GM18520 (cell line): ENCODE measurements around the gene DPYD.
A peak's percentile ranks its signal among the peaks of the same experiment; 100 is the strongest.

Source experiments
- ATAC-seq: cut with Tn5 transposase; IDR thresholded peaks from one replicate; pipeline ENCODE4 v1.9.1; 2021; ENCODE audit not compliant: unreplicated experiment

DPYD gene

DNA sequence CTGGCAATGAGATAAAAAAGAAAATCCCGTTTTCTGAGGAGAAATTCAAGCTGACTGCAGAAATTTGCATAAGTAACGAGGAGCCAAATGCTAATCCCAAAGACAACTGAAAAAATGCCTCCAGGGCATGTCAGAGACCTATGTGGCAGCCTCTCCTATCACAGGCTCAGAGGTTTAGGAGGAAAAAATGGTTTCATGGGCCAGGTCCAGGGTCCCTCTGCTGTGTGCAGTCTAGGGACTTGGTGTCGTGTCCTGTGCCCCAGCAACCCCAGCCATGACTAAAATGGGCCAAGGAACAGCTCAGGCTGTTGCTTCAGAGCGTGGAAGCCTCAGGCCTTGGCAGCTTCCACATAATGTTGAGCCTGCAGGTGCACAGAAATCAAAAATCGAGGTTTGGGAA is 456.5 kb downstream of the DPYD start:
- ATAC-seq, result no peak

DNA sequence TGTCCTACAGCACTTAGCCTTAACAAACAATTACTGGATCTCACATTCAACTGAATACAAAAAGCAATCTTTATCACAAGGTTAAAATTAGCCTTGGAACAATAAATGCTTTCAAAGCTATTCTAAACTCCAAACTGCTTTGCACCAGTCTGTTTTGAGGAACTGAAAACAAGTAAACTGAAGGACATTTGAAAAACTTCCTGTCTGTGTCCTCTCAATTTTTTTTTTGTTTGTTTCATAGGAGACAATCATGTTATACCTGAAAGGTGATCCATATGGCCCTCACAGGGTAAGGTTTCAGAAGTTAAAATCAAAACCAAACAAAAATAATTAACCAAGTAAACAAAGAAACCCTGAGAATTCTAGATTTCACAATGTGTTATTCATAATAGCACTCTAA is 459.1 kb downstream of the DPYD start:
- ATAC-seq, result peak; percentile 87

DNA sequence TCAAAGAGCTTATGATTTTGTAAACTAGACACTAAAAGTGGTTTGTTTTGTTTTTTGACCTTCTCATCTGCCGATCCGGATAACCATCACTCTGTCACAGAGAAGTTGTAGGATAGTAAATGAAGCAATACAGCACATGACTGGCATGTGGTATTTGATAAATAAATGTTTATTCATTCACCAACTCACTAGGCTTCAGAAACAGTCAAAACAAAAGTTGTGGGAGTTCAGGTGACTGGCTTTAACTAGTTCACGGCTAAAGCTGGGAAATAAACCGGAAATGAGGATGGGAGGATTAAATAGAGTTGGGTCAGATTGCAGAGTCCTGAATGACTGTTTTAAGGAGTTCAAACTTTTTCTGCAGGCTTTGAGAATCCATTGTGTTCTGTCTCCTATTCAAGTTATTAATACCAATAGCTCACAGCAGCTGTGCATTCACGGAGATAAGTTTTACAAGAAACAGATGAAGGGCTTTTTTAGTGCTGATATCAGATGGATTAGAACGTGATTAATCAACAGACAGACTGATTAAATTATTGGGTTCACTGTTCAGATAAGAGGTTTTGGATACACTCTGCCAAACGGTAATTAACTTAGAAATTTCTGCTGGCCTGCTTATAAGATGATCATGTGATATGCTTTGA is 463.3 kb downstream of the DPYD start:
- ATAC-seq, result no peak

DNA sequence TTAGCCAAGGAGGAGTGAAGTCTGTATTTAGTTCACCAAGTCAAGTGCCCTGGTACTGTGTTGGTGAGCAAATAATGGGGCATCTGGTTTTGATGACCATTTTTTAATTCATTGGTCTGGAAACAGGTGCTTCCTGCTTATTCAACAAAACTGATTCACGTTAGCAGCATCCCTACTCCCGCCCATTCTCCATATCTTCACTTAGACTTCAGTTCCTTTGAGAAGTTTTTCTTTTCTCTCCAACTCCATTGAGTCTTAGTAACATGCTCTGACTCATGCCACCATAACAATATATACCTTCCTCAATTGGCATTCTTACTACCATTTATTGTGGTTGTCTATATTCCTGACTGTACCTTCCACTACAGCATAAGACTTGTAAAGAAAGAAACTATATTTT is 468.9 kb downstream of the DPYD start:
- ATAC-seq, result no peak

DNA sequence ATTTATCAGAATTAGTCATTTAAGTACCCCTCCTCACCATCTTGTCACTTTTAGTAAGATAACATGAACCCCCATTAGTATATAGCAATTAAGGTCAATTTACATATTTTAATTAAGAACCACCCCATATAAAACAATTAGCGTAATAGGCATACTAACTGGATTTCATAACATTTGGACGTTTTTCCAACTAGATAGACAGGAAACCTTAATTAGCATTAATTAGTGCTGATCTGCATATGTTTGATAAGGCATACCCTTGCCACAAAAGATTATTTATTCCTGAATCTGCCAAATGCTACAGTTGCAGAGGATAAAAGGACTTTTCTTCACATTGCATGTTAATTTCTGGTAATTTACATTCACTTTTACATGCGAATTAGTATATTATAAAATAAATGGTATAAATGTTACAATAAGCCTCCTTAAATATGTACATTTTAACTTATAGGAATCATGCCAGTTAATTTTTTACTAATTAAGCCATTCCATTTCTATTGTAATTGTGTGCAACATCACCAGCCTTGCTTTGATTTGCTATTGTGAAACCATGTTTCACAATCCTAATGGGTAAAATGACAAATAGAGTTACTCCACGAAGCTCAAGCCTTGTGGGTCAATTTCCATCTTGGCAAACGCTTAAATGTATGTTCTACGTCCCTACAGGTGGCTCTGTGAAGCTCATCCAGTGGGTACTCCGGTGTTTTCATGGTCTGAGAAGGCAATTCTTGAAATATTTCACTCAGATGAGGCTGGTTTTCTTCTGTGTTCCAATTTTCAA is 469.6 kb downstream of the DPYD start:
- ATAC-seq, result no peak

DNA sequence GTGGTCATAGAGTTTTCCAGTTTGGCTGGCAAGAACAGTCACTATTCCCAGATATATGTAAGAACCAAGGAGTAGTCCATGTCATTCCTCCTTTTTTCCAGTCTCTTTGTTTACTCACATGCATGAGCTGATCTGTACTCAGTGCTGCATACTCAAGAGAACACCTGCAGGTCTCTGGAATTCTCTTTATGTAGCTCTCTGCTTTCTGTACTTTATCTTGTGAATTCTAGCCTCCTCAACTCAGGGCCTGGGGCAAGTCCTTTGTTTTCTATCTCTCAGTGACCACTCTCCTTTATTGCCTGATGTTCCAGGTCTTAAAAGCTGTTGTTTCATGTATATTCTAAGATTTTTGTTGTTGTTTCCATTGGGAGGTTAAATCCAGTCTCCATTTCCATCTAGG is 478.9 kb downstream of the DPYD start:
- no peak for ATAC-seq

DNA sequence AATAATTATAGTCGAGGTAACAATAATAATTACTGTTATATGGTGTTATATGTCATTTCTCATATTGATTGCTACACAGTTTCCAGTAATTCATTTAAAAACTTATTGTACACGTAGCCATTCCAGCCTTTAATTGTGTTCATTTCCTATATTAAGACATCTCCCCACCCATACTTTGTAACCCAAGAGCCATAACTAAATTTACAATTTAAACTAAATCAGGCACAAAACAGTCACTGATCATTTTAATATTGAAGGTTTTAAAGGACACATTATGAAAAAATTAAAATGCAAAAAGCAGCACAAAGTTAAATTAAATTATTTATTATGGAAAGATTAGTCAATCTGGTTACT is 487.0 kb downstream of the DPYD start:
- ATAC-seq, result no peak

DNA sequence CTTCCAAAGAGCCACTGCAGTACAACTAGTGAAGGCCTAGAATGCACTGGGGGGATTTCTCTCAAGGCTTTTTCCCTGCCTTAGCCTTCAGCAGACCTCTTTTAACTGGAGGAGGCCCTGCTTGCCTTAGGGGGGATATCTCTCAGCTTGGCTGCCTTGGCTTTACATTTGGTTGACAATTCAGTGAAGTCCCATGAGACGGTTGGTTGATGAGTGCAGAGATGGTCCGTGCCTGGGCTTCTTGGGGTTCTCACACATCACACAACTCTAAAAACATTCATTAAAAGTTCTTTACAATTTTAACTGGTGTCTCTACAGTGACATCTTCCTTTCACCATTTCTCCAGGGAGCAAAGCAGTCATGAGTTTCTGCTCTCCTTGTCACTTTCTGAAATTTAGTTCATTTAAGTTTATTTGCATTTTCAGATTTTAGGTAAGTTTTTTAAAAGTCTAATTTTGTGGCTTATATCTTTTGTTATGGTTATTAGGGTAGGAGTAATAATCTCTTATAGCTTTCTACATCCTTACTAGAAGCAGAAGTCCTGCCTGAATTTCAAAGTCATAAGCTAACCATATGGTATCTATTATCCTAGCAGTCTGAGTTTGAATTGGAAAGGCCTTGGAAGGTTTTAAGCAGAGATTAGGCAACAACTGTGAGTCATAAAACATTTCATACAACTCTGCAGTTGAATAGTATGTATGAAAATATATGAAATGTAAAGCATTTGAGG is 487.6 kb downstream of the DPYD start:
- ATAC-seq, result no peak

DNA sequence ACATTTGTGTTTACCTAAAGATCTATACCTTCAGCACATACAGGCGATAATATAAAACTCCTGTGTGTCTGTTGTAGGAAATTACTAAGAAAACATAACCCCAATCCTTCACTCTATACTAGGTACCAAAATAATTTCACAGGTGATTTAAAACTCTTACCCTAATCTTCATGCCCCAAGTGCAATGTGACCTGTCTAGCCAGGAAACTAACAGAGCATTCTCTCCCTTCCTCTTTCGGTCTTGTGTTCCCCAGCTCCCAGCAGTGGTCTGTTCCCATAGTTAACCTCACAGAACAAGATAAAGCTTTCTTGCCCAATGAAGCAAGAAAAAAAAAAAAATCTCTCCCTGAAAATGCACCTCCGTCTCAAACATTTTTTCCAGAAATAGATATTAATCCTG is 493.5 kb downstream of the DPYD start:
- no peak for ATAC-seq

DNA sequence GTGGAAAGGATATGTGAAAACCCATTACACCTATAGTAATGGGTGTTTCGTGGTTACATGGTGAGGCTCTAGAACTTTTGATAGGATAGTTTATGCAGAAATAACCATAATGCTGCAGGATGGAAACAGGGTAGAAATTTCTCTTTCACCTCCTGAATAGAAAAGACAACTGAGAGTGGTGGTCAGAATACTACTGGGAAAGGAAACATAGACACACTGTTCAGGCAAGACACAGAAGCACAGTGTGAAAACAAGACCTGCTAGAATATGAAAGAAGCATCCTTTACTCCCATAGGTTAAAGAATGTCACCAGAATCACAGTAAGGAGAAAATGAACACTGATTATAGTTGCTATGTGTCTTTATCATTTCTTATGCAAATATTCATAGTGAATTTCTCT is 496.6 kb downstream of the DPYD start:
- no peak for ATAC-seq

DNA sequence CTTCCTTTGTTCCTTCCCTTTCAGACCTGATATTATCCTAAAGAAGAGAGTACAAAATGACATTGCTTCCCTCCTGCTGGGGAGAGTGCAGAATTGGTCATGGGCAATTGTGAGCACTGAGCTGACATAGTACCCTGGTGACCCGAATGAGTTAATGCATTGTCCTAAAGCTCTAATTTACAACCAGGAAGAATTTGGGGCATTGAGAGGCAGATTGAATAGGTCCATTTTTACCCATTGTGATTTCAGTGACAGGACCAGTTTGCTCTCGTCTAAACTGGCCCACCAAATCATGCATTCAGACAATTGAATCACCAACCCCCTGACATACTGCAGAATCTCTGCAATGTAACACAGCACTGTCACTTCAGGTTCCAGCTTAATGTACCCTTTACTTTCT is 497.4 kb downstream of the DPYD start:
- no peak for ATAC-seq

DNA sequence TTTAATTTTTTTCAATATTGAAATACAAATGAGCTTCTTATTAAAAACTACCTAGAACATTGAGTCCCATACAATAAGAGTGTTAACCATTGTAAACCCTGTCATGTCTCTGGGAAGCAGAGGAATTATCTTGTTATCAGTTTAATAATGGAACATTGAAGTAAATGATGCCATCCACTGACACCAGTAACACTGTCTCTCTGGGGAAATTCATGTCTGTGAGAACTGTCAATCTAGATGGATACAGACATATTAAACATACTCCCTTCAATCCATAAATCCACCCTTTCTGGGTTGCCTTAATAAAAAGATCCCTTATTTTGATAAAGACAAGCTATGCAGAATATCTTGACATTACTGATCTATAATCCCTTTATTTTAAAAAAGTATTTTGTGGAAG is 503.2 kb downstream of the DPYD start:
- ATAC-seq, result no peak

DNA sequence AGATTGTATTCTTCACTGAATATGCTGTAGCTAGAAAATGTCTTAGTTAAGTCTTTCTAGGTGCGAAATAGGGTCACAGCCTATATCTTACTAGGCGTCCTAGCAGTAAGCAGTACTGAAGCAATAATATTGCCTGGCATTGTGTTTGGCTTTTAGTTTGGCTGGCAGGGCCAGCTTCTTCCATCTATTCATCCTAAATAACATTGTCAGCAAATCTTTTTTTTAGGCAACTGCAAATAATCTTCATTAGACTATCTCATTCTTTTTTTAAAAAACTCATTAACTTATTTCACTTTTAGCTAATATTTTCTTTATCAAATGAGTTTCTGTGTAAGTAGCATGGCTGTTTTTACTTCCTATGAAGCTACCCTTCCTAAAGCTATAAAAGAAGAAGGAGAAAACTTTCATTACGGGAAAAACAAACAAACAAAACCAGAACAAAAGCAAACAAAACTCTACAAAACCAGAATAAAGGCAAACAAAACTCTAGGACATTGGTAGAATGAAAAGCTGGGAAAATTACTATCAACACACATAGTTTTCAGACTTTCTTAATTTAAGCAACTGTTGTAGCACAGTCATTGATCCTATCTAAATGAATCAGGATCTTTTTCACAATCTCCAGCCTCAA is 506.0 kb downstream of the DPYD start:
- ATAC-seq, result no peak

DNA sequence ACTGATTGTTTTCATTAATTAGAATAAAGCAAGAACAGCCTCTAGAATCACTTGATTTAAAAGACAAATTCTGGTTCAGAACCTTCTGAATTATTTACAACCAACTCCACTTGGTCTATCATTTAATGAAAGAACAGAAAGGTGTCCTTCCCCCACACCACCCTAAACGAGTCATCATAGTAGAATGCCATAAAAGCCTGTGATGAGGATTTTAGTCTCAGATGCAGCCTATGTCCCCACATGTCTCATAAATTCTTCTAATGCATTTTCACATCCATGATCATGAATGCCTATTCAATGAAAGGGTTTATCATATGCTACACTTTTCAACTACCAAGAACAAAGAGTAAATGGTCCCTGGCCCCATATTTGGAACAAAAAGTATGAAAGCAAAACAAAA is 508.1 kb downstream of the DPYD start:
- ATAC-seq, result no peak

DNA sequence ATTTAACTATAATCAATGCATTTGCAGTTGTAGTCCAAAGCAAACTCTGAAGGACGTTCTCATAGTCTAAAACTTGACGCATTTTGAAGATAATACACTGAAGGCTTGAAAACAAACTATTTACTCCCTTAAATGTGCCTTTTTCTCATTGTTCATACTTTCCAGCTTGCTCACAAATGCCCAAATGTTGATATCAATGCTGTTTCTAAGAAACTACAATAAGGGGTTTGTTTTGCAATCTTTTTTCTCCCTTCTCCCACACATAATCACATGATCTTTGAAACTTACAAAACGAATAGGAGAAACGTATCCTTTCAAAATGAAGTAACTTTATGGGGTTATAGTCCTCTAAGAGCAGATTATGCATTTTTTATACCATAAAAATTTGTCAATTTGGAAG is 508.7 kb downstream of the DPYD start:
- no peak for ATAC-seq

DNA sequence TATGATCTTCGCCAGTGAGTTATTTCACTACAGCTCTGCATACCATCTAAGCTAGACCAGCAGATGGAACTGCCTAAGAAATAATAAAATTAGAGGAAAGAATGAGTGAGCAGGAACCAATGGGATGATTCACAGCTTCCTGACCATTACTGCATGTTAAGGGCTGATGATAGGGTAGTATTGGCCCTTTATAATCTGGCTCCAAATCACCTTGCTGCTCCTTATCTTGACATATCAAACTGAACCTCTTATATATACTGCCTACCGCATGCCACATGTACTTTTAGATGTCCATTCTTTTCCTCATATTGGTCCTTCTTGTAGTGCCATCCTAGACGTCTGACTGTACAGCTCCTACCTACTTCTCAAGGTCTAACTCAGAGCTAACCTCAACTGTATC is 524.4 kb downstream of the DPYD start:
- ATAC-seq, result no peak

DNA sequence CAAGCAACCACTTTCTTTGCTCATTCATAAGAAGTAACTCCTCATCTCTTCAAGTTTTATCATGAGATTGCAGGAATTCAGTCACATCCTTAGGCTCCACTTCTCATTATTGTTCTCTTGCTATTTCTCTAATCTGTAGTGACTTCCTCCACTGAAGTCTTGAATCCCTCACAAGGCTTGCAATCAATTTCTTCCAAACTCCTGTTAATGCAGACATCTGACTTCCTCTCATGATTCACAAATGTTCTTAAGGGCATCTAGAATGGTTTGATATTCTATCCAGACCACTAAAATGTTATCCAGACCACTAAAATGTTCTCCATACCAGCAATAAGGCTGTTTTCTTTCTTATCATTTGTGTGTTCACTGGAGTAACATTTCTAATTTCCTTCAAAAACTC is 528.1 kb downstream of the DPYD start:
- ATAC-seq, result no peak

DNA sequence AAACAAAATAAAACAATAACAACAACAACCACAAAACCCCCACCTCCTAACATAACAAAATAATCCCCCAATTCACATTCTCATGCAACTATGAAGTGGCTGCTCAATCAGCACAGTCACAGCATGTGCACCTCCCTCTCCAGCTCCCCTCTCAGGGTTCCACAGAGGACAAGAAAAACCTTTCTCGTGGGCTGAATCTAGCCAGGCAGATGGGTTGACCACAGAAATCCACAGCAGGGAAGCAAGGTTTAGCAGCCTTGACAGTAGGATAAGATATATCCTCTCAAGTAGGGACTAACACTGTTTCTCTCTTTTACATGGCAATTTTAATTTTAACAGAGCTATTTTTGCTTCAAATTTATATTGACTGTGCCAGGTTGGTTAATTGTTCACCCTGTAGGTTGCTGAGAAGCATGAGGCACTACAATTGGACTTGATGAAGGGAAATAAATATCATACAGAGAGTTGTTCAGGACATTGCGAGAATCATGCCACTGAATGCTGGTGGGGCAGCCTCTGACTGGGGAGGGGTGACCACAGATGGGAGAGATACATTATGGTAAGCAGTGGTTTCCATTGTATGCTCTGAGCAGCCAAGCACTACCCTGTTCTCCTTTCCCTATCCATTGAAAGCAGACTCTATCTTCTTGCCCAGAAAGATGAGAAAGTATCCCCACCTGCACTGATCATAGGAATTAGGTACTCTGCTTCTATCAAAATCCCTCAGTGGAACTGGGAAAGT is 535.1 kb downstream of the DPYD start:
- no peak for ATAC-seq

DNA sequence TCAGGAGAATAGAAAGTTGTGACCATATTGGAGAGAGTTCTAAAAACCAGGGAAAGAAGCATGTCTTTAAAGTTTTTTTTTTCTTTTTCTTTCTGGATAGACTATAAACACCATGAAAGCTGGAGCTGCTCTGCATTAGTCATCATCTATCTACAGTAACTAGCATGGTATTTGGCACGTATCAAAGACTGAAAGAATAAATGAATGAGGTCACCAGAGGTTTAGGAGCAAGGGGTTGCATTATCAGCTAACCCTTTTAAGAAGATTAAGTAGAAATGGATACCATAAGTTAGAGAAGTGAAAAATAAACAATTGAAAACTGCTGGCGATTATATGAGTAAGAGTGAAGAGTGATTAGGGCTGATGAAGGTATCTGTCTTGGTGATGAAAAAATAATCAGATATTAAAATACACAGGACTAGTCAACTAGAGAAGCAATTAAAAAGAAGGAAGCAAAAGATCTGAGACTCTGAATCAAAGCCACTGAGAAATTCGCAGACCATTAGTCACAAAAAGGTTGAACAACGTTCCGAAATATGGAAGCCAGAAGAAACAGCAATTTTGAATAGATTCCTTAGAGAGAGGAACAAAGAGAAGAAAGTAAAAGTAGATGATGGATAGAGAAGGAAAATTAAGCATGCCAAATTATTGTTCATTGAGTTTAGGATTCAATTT is 536.4 kb downstream of the DPYD start:
- ATAC-seq, result no peak

DNA sequence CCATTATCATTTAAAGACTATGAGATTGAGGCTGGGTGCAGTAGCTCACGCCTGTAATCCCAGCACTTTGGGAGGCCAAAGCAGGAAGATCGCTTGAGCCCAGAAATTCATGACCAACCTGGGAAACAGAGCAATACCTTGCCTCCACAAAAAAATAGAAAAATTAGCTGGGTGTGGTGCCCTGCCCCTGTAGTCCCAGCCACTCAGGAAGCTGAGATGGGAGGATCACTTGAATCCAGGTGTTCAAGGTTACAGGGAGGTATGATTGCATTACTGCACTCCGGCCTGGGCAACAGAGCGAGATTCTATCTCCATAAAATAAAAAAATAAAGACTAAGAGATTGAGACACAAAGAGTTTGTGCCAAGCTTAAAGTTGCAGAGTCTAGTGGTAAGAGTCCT is 537.0 kb downstream of the DPYD start:
- ATAC-seq, result no peak

DNA sequence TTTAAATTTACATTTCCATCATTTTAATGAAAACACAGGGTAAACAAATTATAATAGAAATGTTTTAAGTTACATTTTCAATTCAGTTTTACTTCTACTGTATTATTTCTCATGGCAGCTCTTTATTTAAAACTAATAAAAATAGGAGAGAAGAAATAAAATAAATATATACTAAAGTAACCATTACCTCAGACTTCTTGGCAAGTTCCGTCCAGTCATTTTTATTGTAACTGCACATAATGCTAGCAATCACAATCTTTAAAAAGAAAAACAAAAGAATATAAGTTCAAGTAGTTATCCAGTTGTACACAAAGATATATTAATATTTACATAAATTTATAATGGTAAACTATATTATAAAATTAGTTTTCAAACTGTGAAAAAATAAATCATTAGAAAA is 538.6 kb downstream of the DPYD start:
- ATAC-seq, result no peak
